Liver (tissue), 3 donors: ENCODE data around the gene MAGED4.
"Not testable (repeated sequence)": the region's sequence is repeated elsewhere in the genome, so short reads cannot be mapped to it uniquely, and the experiment has no call there.

Source experiments
- CTCF ChIP-seq: fragments of 150-350 bp; IDR thresholded peaks from 2 replicates; pipeline ENCODE4 v1.5.1; 2017; ENCODE audit warnings: improper control_type of control experiment, low read depth, low read length; ENCODE audit not compliant: missing input control
- EGR1 ChIP-seq, 2 donors: IDR thresholded peaks; 2 replicates each; pipeline ENCODE4 v1.6.1; 2016 to 2018; ENCODE audit warnings: antibody characterized with exemption in 2 of 2, low read depth in 2 of 2
- FOXA1 ChIP-seq: IDR thresholded peaks from 2 replicates; pipeline ENCODE4 v1.6.1; 2016; ENCODE audit warnings: antibody characterized with exemption
- JUND ChIP-seq, 2 donors: IDR thresholded peaks; 2 replicates each; pipeline ENCODE4 v1.6.1; 2016; ENCODE audit warnings: antibody characterized with exemption in 2 of 2
- RAD21 ChIP-seq, 2 donors: IDR thresholded peaks; 2 replicates each; pipeline ENCODE4 v1.6.1; 2016; ENCODE audit warnings: antibody characterized with exemption in 2 of 2, mild to moderate bottlenecking in 2 of 2
- donor health status: healthy.
- donor health status: healthy.

- TF ChIP-seq CTCF; FOXA1; EGR1 (IDR thresholded peaks at IDR 0.05; ENCODE audit: low read depth in 2 of 2); JUND (IDR thresholded peaks at IDR 0.05); RAD21 (IDR thresholded peaks at IDR 0.05): not testable (repeated sequence)
Measured at GRCh38 chrX:52150667-52151066, 34.0 kb upstream of the MAGED4 start.
